Activated naive CD4-positive, alpha-beta T cell treated with anti-CD3 and anti-CD28 coated beads, Interleukin-2, amount 50 U/mL, for 72 hours (primary cell): ENCODE measurements around the gene AIP. TPM values are rescaled to one million over a fixed set of nuclear protein-coding genes. Genes with fewer than 3 reads are reported as not detected.
A peak's percentile ranks its signal among the peaks of the same experiment; 100 is the strongest.

Source experiments
- ATAC-seq, 2 donors: fragments of 150-1000 bp; cut with Tn5 transposase; 2 replicates each; pipeline ENCODE4 v1.10.0; 2021; ENCODE audit warnings: mild to moderate bottlenecking in 2 of 2, moderate library complexity in 2 of 2
- DNase-seq, 2 donors: peaks; one replicate each; pipeline ENCODE4 v3.0.0; 2021 to 2022; ENCODE audit warnings: low spot score in 2 of 2
- H3K27ac Mint-ChIP-seq, 2 donors: one replicate each; pipeline ENCODE4 v1.8.0; 2022; ENCODE audit warnings: mild to moderate bottlenecking in 2 of 2, mixed read lengths in 2 of 2
- H3K36me3 Mint-ChIP-seq, 2 donors: one replicate each; pipeline ENCODE4 v1.8.0; 2022; ENCODE audit warnings: mixed read lengths in 2 of 2
- H3K9me3 Mint-ChIP-seq, 2 donors: one replicate each; pipeline ENCODE4 v1.8.0; 2022; ENCODE audit warnings: mixed read lengths in 2 of 2
- total RNA-seq, 2 donors: library from RNA; stranded (reverse); gene quantifications; one replicate each; pipeline ENCODE4 v1.2.3, GENCODE V29; 2022

The AIP gene
- 100 to 1,000 TPM; 151 to 207 TPM for total RNA-seq

GRCh38 chr11:67482827-67483798 lies at the start of gene AIP:
TSS of gene AIP (plus strand) at chr11:67483026. CDS start at chr11:67483159, 133 bp downstream.
- Mint-ChIP-seq H3K27ac (peak within 1 kb of the TSS; percentile 91 to 95), H3K9me3 (peaks cover 0 to 9% of the 10 kb centered on the region in 2 donors), H3K36me3 (peaks cover 33 to 34% of the 10 kb centered on the region in 2 donors)
- ATAC-seq (peak; percentile 65 to 68), DNase-seq (peak; percentile 97 to 98)

DNA sequence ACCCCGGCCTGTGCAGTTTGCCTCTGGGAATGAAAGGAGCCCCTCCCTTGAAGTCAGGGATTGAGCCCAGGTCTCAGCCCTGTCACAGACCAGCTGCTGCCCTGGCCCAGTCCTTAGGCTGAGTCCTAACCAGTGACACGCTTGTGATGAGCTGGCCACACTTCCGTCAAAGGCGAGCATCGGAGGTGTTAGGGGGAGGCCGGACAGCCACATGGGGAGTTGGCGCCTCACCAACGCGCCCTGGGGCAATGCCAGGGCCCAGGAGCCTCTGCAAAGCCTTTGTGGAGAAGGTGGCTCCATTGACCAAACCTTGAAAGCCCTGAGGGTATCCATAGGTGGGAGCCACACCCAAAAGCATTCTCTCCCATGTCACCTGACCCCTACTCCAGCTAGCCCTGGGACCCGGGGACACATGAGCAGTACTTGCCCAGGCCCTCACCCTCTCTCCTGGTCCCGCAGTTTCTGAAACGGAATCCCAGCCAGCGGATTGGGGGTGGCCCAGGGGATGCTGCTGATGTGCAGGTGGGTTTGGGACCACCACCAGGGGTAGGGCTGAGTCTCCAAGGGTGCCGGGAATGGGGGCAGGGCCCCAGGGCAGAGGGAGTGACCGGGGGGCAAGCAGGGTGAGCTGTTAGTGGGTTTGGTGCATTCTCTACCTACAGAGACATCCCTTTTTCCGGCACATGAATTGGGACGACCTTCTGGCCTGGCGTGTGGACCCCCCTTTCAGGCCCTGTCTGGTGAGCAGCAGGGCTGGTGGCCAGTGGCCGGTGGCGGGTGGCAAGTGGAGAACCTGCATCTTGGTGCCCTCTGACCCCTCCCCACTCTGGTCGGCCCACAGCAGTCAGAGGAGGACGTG lies 49.1 kb upstream of the AIP start:
- no peaks in the 10 kb centered on the region for H3K9me3 Mint-ChIP-seq
- H3K36me3 Mint-ChIP-seq = peaks cover 32 to 38% of the 10 kb centered on the region in 2 donors
- ATAC-seq = peak in 1 of 2 donors; percentile 17
- peak overlapping the region; percentile 86 to 90 for H3K27ac Mint-ChIP-seq
- no peak for DNase-seq

- ATAC-seq (peak in 1 of 2 donors; percentile 8), DNase-seq (peak in 1 of 2 donors; percentile 17)
- H3K9me3 Mint-ChIP-seq = no peaks in the 10 kb centered on the region
- H3K36me3 Mint-ChIP-seq = peaks cover 39 to 43% of the 10 kb centered on the region in 2 donors
- peak overlapping the region; percentile 86 to 90 for H3K27ac Mint-ChIP-seq
These were observed 48.4 kb upstream of the AIP start for GRCh38 chr11:67434395-67434881.

DNA sequence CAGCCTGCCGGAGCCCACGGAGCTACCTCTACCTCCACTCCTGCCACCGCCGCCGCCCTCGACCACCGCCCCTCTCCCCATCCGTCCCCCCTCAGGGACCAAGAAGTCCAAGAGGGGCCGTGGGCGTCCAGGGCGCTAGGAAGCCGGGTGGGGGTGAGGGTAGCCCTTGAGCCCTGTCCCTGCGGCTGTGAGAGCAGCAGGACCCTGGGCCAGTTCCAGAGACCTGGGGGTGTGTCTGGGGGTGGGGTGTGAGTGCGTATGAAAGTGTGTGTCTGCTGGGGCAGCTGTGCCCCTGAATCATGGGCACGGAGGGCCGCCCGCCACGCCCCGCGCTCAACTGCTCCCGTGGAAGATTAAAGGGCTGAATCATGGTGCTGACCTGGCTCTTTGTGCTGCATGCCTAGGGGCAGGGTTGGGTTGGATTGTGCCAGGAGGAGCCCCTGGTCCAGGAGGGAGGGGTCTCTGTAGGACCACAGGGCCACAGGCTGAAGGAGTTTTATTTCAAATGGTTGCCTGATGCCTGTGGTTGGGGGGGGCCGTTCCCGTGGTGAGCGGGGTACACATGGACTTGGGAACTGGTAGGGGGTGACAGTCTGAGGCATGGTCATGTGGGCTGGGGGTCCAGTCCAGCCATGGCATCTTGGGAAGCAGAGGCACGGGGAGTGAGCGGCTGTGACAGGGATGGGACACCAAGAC lies 47.6 kb upstream of the AIP start:
- DNase-seq (no peak), ATAC-seq (no peak)
- peaks cover 46 to 50% of the 10 kb centered on the region in 2 donors for H3K36me3 Mint-ChIP-seq
- H3K9me3 Mint-ChIP-seq = no peaks in the 10 kb centered on the region
- H3K27ac Mint-ChIP-seq = peak overlapping the region; percentile 84 to 90

- DNase-seq (peak in 1 of 2 donors; percentile 63), ATAC-seq (peak in 1 of 2 donors; percentile 8)
- H3K27ac Mint-ChIP-seq = peak overlapping the region; percentile 89 to 90
- no peaks in the 10 kb centered on the region for H3K9me3 Mint-ChIP-seq
- peaks cover 47 to 51% of the 10 kb centered on the region in 2 donors for H3K36me3 Mint-ChIP-seq
These were observed 46.9 kb upstream of the AIP start for GRCh38 chr11:67435727-67436458.

GRCh38 chr11:67436459-67437081 lies 46.3 kb upstream of the AIP start:
- H3K27ac Mint-ChIP-seq = peak overlapping the region; percentile 89 to 90
- H3K36me3 Mint-ChIP-seq = peaks cover 47 to 51% of the 10 kb centered on the region in 2 donors
- no peaks in the 10 kb centered on the region for H3K9me3 Mint-ChIP-seq
- DNase-seq = peak; percentile 75 to 76
- peak; percentile 43 to 49 for ATAC-seq

GRCh38 chr11:67437082-67437808 lies 45.6 kb upstream of the AIP start, which contains the start of gene PTPRCAP:
TSS of gene PTPRCAP (minus strand) at chr11:67437682. CDS start at chr11:67437619, 63 bp downstream.
- Mint-ChIP-seq H3K27ac (peak within 1 kb of the TSS; percentile 90 to 96), H3K36me3 (peaks cover 45 to 47% of the 10 kb centered on the region in 2 donors), H3K9me3 (no peaks in the 10 kb centered on the region)
- ATAC-seq = peak; percentile 19 to 22
- DNase-seq = peak; percentile 59 to 73

DNA sequence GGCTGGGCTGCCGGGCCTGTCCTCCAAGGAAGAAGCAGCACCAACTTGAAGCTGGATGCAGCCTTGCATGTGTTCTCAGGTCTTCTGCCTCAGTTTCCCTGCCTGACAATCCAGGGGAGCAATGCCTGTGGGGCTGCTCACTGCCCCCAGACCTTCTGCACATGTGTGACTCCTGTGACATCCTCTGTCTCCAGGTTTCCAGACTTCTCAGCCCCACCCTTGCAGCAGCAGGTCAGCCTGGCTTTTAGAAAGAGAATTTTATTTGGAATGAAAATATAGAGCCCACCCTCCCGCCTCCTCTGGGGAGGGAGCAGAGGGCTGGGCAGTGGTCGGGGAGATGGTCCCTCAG lies 45.0 kb upstream of the AIP start:
- DNase-seq (no peak), ATAC-seq (no peak)
- H3K36me3 Mint-ChIP-seq = peaks cover 44 to 47% of the 10 kb centered on the region in 2 donors
- no peaks in the 10 kb centered on the region for H3K9me3 Mint-ChIP-seq
- peak overlapping the region; percentile 90 to 96 for H3K27ac Mint-ChIP-seq

DNA sequence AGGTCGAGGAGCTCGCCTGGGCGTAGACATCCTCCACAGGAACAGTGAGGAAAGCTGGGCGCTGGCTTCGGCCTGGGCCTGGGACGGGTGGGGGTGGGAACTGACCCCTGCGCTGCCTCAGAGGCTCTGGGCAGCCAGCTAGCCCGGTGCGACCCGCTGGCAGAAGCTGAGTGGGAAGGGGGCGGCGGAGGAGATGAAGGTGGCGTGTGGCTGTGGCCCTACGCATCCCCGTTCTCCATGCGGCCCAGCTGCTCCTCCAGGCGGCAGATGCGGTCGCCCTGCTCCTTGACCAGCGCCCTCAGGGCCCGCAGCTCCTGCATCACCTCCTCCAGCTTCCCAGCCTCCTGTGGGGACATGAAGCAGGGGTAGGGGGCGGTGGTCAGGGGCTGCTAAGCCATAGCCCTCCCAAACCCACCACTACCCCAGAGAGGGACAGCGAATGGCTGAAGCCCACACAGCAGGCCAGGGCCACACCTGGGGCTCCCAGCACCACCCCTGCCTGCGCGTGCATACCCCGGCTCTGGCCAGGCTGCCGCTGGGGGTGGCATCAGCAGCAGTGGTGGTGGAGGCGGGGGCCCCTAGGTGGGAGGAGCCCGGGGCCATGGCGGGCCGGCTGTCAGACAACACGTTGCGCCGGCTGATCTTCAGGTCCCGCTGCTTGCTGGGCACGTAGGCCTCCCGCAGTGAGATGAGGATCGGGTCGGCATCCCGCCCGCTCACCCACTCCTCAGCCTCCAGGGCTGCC lies 44.5 kb upstream of the AIP start:
- Mint-ChIP-seq H3K9me3 (no peaks in the 10 kb centered on the region), H3K36me3 (peaks cover 44 to 47% of the 10 kb centered on the region in 2 donors), H3K27ac (peak overlapping the region; percentile 90 to 96)
- ATAC-seq = peak; percentile 40 to 74
- DNase-seq = peak; percentile 61 to 86

GRCh38 chr11:67439321-67440228 lies 43.3 kb upstream of the AIP start:
- no peaks in the 10 kb centered on the region for H3K9me3 Mint-ChIP-seq
- H3K36me3 Mint-ChIP-seq = peaks cover 44 to 47% of the 10 kb centered on the region in 2 donors
- ATAC-seq (peak; percentile 15 to 30), DNase-seq (peak in 1 of 2 donors; percentile 54)
- H3K27ac Mint-ChIP-seq = peak overlapping the region; percentile 90 to 98

GRCh38 chr11:67440229-67441097 lies 42.4 kb upstream of the AIP start:
- peaks cover 40 to 43% of the 10 kb centered on the region in 2 donors for H3K36me3 Mint-ChIP-seq
- no peaks in the 10 kb centered on the region for H3K9me3 Mint-ChIP-seq
- ATAC-seq (peak in 1 of 2 donors; percentile 10), DNase-seq (no peak)
- H3K27ac Mint-ChIP-seq = peak overlapping the region; percentile 90 to 98

DNA sequence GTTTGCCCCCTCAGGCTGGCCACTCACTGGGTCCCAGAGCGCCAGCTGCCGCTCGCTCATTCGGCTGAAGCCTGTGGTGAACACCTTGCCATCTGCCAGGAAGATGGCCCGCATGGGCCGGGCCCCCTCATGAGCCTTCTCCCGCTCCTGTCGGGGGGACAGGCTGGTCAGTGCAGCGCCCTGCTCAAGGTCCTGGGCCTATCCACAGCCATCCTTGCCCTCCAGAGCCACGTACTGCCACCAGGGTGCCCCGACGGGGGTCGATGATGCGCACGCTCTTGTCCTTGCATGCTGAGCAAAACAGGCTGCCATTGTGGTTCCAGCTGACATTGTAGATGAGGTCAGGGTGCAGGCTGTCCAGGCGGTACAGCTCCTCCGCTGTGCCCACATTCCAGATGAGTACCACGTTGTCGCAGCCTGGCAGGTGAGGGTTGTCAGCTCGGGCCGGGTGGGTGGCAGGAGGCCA lies 41.7 kb upstream of the AIP start:
- peaks cover 33 to 36% of the 10 kb centered on the region in 2 donors for H3K36me3 Mint-ChIP-seq
- no peaks in the 10 kb centered on the region for H3K9me3 Mint-ChIP-seq
- no peak for DNase-seq
- H3K27ac Mint-ChIP-seq = peak overlapping the region; percentile 68 to 90
- no peak for ATAC-seq
